ENCODE results near the gene GREM2. TPM values are rescaled to one million over a fixed set of nuclear protein-coding genes. Genes with fewer than 3 reads are reported as not detected.
A peak's percentile ranks its signal among the peaks of the same experiment; 100 is the strongest.

Gene GREM2
- total and polyA plus RNA-seq, 8 donors: 0.99 to 4.4 (median 2.9) TPM

GRCh38 chr1:240527086-240527485 lies 84.9 kb downstream of the GREM2 start:
- peak in 1 of 4 donors; percentile 35 for DNase-seq
- Histone ChIP-seq H3K27me3 (no peaks in the 10 kb centered on the region), H3K4me1 (no peaks in the 10 kb centered on the region), H3K36me3 (no peaks in the 10 kb centered on the region), H3K9me3 (no peaks in the 10 kb centered on the region), H3K4me3 (no peak overlapping the region), H3K27ac (no peak overlapping the region)
- TF ChIP-seq, protein P1, sequence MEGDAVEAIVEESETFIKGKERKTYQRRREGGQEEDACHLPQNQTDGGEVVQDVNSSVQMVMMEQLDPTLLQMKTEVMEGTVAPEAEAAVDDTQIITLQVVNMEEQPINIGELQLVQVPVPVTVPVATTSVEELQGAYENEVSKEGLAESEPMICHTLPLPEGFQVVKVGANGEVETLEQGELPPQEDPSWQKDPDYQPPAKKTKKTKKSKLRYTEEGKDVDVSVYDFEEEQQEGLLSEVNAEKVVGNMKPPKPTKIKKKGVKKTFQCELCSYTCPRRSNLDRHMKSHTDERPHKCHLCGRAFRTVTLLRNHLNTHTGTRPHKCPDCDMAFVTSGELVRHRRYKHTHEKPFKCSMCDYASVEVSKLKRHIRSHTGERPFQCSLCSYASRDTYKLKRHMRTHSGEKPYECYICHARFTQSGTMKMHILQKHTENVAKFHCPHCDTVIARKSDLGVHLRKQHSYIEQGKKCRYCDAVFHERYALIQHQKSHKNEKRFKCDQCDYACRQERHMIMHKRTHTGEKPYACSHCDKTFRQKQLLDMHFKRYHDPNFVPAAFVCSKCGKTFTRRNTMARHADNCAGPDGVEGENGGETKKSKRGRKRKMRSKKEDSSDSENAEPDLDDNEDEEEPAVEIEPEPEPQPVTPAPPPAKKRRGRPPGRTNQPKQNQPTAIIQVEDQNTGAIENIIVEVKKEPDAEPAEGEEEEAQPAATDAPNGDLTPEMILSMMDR (IDR thresholded peaks at IDR 0.05): no peak
- intact Hi-C loops (cut with DNase I): no loop called here
- ATAC-seq: no peak

DNA sequence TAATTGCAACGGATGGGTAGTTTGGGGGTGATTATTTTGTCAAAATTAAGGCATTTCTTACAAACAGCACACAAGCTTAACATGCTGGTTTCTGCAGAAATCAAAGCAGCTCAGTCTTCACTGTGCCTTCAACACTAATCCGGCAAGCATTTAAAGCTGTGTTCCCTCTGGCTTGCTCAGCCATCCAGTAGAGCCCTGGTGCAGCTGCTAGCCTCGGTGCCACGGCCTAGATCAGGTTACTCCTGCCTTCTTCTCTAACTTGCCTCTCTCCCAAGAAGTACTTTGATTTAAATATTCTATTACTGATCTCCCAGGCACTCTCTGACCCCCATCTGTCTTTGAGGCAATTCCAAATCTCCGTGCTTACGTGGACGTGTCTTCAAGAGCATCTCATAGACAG lies 85.6 kb downstream of the GREM2 start:
- H3K36me3 ChIP-seq: no peaks in the 10 kb centered on the region
- H3K27me3 ChIP-seq: no peaks in the 10 kb centered on the region
- no peak overlapping the region for H3K27ac ChIP-seq
- no peak overlapping the region for H3K4me3 ChIP-seq
- TF ChIP-seq, protein P1 (IDR thresholded peaks at IDR 0.05): no peak
- intact Hi-C loops (cut with DNase I): no loop called here
- ATAC-seq (no peak), DNase-seq (no peak)
- H3K4me1 ChIP-seq: no peaks in the 10 kb centered on the region
- no peaks in the 10 kb centered on the region for H3K9me3 ChIP-seq

DNA sequence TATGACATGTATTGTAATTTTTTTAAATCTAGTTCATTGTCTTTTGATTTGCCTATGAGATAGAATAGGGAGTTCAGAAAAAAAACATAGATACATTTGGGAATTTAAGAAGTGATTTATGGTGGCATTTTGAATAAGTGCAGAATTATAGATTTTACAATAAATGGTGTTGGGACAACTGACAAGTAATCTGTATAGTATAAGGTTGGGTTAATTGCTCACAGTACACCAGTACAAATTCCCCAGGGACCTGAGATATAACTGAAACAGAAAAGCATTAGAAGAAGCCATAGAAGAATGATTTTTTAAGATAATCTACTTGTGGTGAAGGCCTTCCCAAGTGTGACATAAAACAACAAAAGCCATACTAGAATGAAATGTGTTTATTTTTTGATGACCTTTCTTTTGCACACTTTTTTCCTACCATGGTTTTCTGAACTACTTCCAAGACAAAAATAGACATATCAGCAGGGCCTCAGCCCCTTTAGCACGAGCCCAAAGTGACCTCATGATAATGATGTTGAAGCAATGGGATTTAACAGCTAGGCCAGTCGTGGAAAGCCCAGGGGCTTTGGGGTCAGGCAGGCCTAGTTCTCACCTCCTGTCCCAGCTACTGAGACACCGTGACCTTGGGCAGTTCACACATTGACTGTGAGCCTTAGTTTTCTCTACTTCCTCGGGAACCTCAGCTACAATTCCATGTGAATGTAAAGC lies 87.4 kb downstream of the GREM2 start:
- Histone ChIP-seq H3K27ac (no peak overlapping the region), H3K36me3 (no peaks in the 10 kb centered on the region), H3K9me3 (no peaks in the 10 kb centered on the region), H3K4me1 (no peaks in the 10 kb centered on the region), H3K4me3 (no peak overlapping the region), H3K27me3 (no peaks in the 10 kb centered on the region)
- intact Hi-C loops (cut with DNase I): no loop called here
- DNase-seq (no peak), ATAC-seq (no peak)
- TF ChIP-seq, protein P1 (IDR thresholded peaks at IDR 0.05): no peak

GRCh38 chr1:240522122-240522822 lies 89.7 kb downstream of the GREM2 start:
- ATAC-seq (peak; percentile 49), DNase-seq (no peak)
- H3K4me1 ChIP-seq: no peaks in the 10 kb centered on the region
- TF ChIP-seq, protein P1 (IDR thresholded peaks at IDR 0.05): no peak
- intact Hi-C loops (cut with DNase I): no loop called here
- no peaks in the 10 kb centered on the region for H3K36me3 ChIP-seq
- H3K9me3 ChIP-seq: no peaks in the 10 kb centered on the region
- no peaks in the 10 kb centered on the region for H3K27me3 ChIP-seq
- no peak overlapping the region for H3K27ac ChIP-seq
- H3K4me3 ChIP-seq: no peak overlapping the region

- TF ChIP-seq, protein P1 (IDR thresholded peaks at IDR 0.05): no peak
- DNase-seq (no peak), ATAC-seq (no peak)
- Histone ChIP-seq H3K9me3 (no peaks in the 10 kb centered on the region), H3K27ac (no peak overlapping the region), H3K4me1 (no peaks in the 10 kb centered on the region), H3K27me3 (no peaks in the 10 kb centered on the region), H3K4me3 (no peak overlapping the region), H3K36me3 (no peaks in the 10 kb centered on the region)
- intact Hi-C loops (cut with DNase I): no loop called here
These were observed 94.1 kb downstream of the GREM2 start for GRCh38 chr1:240517891-240518290.
